Fibroblast of skin of scalp (primary cell): ENCODE results near the gene ELMOD1.

ENCODE experiments used
- DNase-seq: peaks from one replicate; pipeline ENCODE4 v3.0.0-alpha.2; 2013

The ELMOD1 gene

GRCh38 chr11:107689317-107690202, 98.6 kb downstream of the ELMOD1 start:
- DNase-seq, result peak; percentile 74

- DNase-seq, result peak; percentile 80
These were observed 100.2 kb downstream of the ELMOD1 start for GRCh38 chr11:107691000-107691750.

DNA sequence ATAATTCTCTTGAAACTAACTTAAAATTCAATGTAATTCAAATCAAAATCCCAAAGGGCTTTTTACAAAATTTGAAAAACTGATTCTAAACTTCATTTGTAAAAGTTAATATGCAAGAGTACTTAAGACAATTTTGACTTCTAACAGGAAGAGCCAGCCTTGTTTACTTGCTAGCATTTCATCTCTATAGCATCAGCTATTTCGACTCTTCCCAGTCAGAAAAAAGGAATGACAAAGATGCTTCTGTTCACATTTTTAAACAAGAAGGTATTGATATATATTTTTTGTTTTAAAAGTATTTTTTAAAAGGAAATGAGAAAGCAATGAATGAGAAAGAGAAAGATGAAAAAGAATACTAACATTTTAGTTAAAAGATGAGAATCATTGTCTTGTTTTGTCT, 104.5 kb downstream of the ELMOD1 start:
- peak; percentile 71 for DNase-seq

DNA sequence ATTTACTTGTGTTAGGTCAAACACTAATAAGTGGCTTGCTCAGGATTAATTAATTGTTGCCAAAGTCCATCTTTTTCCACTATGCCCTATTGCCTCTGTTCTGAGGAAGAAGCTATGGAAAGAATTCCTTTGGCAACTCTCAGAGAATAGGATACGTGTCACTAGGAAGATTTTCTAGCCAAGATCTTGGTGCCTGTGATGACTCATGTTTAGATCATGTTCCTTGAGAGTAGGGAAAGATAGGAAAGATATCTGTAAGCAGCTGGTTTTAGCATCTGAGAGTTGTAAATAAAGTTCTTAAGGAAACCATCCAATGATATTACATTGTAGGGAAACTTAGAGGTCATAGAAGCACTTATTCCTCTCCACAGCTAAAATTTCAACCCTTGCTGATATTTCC, 105.2 kb downstream of the ELMOD1 start:
- peak; percentile 94 for DNase-seq

DNA sequence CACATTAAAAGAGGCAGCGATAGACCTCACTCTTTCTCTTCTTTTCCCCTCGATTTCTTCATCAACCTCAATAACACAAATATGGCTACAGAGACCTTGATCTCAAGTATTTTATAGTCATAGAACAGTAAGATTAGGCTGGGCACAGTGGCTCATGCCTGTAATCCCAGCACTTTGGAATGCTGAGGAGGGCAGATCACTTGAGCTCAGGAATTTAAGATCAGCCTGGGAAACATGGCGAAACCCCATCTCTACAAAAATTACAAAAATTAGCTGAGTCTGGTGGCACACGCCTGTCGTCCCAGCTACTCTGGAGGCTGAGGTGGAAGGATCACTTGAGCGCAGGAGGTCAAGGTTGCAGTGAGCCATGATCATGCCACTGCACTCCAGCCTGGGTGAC, 106.3 kb downstream of the ELMOD1 start:
- DNase-seq, result no peak

DNA sequence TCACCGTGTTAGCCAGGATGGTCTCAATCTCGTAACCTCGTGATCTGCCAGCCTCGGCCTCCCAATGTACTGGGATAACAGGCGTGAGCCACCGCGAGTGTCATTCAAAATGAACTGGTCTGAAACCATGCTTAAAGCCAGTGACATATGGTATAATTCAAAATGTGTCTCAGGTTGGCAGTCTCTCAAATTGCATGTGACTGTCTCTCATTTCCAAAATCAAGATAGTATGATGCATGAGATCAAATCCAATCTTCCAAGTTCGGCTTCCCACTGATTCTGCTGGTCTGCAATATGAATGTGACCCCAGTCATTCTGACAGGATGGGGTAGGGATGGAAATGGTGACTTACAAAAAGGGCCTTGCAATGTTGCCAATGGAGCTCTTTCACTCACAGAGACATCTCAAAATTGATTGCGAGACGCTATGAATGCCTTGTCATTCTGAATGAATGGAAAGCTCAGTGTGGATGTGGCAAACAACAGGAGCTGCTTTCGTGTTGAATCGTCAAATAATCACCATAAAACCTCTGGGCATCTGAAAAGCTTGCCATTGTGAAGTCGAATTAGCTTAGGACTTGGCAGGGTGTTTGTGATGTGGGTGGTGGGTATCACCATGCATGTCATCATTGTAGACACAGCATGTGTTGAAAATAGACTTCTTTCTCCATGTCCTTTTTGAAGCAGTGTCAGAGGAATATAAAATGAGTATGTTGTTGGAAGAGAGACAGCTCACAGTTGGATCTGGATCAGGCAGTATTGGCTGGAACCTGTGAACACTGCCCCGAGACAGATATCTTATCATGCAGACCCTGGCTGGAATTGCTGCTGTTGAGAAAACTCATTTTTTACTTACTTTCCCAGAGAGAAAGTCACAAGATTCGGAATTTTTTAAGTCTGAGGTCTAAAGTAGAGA, 108.7 kb downstream of the ELMOD1 start:
- no peak for DNase-seq

GRCh38 chr11:107702109-107702660, 111.2 kb downstream of the ELMOD1 start:
- no peak for DNase-seq

DNA sequence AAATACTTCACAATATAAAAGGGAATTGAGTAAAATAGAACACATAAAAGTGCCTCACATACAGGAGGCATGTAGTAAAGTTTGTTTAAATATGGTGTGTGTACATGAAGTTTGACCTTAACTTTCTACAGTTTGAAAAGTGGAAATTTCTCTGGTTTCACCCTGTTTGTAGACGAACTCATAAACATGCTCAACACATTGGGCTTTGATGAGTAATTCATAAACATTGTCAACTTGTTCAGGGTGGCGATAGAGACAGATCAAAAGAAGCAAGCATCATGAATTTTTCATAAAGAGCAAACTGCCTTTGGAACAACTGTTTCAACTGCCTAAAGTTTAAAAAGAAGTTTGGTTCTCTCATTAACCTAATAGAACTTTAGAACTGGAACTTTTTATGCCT, 111.8 kb downstream of the ELMOD1 start:
- no peak for DNase-seq

DNA sequence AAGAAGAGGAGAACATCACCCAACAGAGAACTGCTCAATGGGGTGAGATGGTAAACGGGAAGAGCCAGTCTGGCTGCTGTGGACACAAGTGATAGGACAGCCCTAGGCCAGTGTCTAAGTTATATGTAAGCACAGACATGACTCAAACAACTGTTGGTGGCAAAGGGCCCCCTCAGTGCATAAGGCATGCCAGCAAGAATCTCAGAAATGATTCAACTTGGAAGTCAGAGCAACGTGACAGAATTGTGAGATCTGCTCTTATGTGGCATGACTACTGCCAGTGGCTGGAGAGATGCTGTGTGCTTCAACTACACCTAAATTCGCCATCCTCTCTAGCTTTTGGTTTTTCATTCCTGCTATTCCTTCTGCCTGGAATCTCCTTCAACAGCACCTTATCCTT, 113.5 kb downstream of the ELMOD1 start:
- peak; percentile 75 for DNase-seq

GRCh38 chr11:107705027-107705426, 114.1 kb downstream of the ELMOD1 start:
- DNase-seq, result peak; percentile 72

DNA sequence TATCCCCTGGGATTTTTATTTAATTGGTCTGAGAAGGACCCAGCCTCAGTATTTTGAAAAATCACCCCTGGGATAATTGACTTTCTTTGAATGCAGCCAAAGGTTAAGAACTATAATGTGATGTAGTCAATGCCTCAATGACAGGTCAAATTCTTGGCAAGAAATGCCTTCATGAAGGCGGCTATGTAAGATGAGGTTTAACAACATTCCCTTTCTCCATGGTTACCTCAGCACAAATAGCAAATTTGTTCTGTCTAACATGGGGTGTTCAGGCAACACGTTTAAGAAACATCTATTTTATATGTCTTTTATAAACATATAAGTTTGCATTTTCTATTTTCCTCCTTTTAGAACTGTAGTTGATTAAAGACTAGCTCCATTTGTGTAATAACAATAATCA, 115.6 kb downstream of the ELMOD1 start:
- DNase-seq, result no peak

DNA sequence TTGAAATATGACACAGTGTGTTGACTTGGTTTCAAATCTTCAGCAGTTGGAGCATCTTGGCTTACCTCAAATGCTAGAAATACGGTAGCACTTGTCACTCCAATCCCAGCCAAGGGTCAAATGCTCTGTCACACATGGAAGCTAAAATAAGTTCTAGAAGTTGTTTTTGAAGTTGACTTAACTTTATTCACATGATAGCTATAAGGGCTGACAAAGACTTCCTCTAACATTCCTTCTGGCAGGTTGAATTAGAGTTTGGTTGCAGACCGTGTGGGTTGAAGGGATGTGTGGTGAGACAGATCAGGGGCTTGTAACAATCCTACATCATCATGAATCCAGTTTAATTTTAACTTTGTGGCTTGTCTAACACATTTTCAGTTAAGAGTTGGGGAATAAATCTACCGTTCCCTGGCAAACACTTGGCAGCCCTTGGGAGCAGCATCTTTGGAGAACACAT, 116.3 kb downstream of the ELMOD1 start:
- DNase-seq, result no peak

GRCh38 chr11:107707807-107708206, 116.9 kb downstream of the ELMOD1 start:
- DNase-seq, result no peak

GRCh38 chr11:107708792-107709191, 117.8 kb downstream of the ELMOD1 start:
- no peak for DNase-seq

- DNase-seq, result no peak
These were observed 119.4 kb downstream of the ELMOD1 start for GRCh38 chr11:107710301-107710700.

DNA sequence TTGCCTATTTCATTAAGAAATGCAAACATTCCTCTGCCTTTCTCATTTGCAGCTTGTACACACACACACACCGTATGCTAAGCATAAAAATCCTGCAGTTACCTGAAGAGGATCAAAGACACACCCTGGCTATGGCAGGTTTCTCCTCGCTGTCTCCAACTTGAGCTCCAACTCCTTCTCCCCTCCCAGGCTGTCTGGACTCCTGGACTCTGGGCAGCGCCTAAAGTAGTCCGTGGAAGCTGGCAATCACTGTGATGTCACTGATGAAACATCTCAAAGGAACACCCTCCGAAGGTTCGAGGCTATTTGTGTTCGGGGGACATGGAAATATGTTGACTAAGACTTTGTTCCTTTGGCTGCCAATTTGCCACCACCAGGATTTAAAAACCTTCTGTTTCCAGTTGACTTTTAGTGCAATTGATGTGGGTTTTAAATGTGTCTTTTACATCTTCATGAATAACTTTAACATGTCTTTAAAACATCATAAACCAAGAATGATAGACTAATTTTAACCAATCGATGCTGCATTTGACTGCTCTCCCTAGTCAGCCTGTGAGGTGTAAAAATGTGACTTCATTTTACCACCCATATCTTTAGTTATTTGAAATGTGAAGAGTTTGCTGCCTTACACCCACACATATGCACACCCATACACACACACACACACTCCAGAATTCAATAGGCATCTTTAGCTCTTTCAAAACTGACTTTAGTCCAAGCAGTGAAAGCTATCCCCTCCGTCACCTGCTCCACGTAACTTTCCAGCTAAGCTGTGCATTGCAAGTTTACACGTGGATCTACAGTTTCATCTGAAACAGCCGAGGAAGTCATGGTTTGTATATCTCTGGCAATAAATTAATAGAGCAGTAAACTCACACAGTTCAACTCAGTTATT, 121.2 kb downstream of the ELMOD1 start, which contains the start of gene SLN:
Gene SLN, minus strand, starts transcription at position 196 of the 895 bp plus-strand sequence.
- no peak for DNase-seq

DNA sequence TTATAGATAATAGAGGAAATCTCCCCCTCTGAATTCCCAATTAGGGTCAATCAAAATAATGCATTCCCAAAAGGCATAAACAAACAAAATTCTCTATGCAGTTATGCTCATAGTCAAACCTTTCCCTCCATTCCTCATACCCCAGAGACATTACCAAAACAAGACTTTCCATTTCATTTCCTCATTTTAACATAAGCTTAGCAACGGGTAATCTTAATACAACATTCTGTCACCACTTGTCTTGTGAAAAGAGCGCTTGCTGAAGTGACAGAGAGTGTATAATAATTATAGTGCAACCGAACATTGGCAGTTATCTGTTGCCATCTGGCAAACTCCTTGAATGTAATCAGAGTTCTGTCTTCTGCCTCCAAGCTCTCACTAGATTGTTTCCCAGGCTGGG, 122.1 kb downstream of the ELMOD1 start:
- DNase-seq, result no peak
